Transverse colon (tissue), 3 donors: ENCODE data around the gene PDE4D.

Experiments used
- EP300 ChIP-seq: sonication (generic); formaldehyde crosslinking; IDR thresholded peaks from one replicate; pipeline ENCODE4 v1.6.1; 2017; ENCODE audit warnings: antibody characterized with exemption, low read depth
- POLR2A ChIP-seq: fragments of 450-650 bp; IDR thresholded peaks from one replicate; pipeline ENCODE4 v1.6.1; 2016; ENCODE audit warnings: antibody characterized with exemption, mild to moderate bottlenecking, moderate library complexity
- TF ChIP-seq, protein P1 (sequence below), 5 experiments: fragments of 200-600 bp in 3 of 5; fragments of 450-650 bp in 2 of 5; sonication (generic) in 3 of 5; IDR thresholded peaks; 1 replicate in 2 of 5; 2 replicates in 3 of 5; pipeline ENCODE4 v1.5.1; 2016 to 2017; ENCODE audit warnings: antibody characterized with exemption in 5 of 5, inconsistent platforms in 3 of 5, mild to moderate bottlenecking in 2 of 5, moderate library complexity in 1 of 5

GRCh38 chr5:59424515-59424914 lies 469.0 kb downstream of the PDE4D start:
- TF ChIP-seq EP300 (no peak), POLR2A (no peak)
- TF ChIP-seq, protein P1, sequence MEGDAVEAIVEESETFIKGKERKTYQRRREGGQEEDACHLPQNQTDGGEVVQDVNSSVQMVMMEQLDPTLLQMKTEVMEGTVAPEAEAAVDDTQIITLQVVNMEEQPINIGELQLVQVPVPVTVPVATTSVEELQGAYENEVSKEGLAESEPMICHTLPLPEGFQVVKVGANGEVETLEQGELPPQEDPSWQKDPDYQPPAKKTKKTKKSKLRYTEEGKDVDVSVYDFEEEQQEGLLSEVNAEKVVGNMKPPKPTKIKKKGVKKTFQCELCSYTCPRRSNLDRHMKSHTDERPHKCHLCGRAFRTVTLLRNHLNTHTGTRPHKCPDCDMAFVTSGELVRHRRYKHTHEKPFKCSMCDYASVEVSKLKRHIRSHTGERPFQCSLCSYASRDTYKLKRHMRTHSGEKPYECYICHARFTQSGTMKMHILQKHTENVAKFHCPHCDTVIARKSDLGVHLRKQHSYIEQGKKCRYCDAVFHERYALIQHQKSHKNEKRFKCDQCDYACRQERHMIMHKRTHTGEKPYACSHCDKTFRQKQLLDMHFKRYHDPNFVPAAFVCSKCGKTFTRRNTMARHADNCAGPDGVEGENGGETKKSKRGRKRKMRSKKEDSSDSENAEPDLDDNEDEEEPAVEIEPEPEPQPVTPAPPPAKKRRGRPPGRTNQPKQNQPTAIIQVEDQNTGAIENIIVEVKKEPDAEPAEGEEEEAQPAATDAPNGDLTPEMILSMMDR (IDR thresholded peaks at IDR 0.05), result no peak
